ENCODE measurements around the gene ADCY1. TPM values are rescaled to one million over a fixed set of nuclear protein-coding genes. Genes with fewer than 3 reads are reported as not detected.

ADCY1 gene
- total RNA-seq, 6 experiments from 2014 or later = 0.20 TPM; not detected in 5

DNA sequence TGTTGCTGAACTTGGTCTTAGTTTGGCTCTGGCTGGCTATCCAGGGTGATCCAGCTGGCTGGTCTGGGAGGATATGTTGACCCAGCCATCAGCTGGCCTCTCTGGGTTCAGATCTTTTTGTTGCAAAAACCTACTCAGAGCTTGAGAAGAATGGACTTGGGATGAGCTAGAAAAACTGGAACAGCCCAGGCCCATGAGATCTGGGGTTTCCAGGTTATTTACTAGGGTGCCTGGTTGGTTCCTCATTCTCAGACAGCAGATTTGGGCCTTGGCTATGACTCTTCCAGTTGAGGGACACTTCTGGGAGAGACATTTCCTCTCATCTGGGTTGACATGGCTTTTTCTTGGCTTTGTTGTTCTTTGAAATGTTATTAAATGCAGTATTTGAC is 116.6 kb downstream of the ADCY1 start:
- peaks cover 2% of the 10 kb centered on the region; the same call in 1 of the 2 replicates for H3K27me3 Mint-ChIP-seq (ENCODE audit: insufficient read depth)
- no peak for DNase-seq
- H3K4me3 Mint-ChIP-seq = no peak overlapping the region
- no peaks in the 10 kb centered on the region for H3K36me3 Mint-ChIP-seq (ENCODE audit: low read depth)
- H3K4me1 Mint-ChIP-seq (ENCODE audit: low read depth) = peaks cover 23% of the 10 kb centered on the region
- no peaks in the 10 kb centered on the region for H3K9me3 Mint-ChIP-seq
- TF ChIP-seq, protein P1, sequence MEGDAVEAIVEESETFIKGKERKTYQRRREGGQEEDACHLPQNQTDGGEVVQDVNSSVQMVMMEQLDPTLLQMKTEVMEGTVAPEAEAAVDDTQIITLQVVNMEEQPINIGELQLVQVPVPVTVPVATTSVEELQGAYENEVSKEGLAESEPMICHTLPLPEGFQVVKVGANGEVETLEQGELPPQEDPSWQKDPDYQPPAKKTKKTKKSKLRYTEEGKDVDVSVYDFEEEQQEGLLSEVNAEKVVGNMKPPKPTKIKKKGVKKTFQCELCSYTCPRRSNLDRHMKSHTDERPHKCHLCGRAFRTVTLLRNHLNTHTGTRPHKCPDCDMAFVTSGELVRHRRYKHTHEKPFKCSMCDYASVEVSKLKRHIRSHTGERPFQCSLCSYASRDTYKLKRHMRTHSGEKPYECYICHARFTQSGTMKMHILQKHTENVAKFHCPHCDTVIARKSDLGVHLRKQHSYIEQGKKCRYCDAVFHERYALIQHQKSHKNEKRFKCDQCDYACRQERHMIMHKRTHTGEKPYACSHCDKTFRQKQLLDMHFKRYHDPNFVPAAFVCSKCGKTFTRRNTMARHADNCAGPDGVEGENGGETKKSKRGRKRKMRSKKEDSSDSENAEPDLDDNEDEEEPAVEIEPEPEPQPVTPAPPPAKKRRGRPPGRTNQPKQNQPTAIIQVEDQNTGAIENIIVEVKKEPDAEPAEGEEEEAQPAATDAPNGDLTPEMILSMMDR (IDR thresholded peaks at IDR 0.05) = no peak
- no peak overlapping the region for H3K27ac Mint-ChIP-seq

DNA sequence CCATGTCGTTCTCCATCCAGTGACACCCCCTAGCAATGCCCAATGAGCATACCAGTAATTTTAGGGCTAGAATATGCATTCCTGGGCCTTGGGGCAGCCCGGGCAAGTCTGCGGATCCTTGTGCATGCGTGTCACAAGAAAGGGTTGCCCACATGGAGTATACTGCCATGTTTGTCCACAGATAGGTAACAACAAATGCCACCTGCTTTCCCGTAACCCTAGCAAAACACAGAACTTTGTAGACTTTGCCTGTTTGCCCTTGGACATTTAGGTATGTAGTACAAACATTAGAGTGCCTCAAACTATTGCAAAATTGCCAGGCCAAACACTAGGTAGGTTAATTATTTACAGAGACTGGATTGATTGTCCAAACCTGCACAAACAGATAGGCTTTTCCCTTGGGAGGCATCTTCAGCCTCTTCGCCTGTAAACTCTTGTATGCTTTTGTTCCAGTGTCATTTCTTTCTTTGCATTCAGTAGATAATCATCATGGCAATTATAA is 117.0 kb downstream of the ADCY1 start:
- Mint-ChIP-seq H3K27me3 (ENCODE audit: insufficient read depth) (peaks cover 2% of the 10 kb centered on the region; the same call in 1 of the 2 replicates), H3K36me3 (ENCODE audit: low read depth) (no peaks in the 10 kb centered on the region), H3K4me1 (ENCODE audit: low read depth) (peaks cover 23% of the 10 kb centered on the region), H3K27ac (no peak overlapping the region), H3K9me3 (no peaks in the 10 kb centered on the region), H3K4me3 (no peak overlapping the region)
- TF ChIP-seq, protein P1 (IDR thresholded peaks at IDR 0.05) = no peak
- DNase-seq = no peak

DNA sequence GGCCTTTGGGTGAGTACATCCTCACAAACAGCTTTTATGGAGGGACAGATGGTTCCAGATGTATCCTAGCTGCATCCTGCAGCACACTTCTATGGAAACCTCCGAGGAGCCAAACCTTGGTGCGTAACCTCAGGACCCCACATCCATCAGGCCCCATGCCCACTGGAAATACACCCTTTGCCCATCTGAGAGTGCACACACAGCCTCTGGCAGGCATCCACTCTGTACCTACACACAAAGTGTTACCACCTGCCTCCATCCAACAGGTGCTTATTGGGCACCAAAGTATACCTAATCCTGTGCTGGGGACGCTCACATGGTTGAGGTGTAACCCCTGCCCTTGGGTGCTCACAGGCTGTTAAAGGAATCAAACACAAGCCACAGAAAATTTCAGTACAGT is 117.9 kb downstream of the ADCY1 start:
- DNase-seq = no peak
- Mint-ChIP-seq H3K9me3 (no peaks in the 10 kb centered on the region), H3K4me3 (no peak overlapping the region), H3K36me3 (ENCODE audit: low read depth) (no peaks in the 10 kb centered on the region), H3K27me3 (ENCODE audit: insufficient read depth) (peaks cover 2% of the 10 kb centered on the region; the same call in 1 of the 2 replicates), H3K4me1 (ENCODE audit: low read depth) (peaks cover 23% of the 10 kb centered on the region), H3K27ac (no peak overlapping the region)
- TF ChIP-seq, protein P1 (IDR thresholded peaks at IDR 0.05) = no peak

DNA sequence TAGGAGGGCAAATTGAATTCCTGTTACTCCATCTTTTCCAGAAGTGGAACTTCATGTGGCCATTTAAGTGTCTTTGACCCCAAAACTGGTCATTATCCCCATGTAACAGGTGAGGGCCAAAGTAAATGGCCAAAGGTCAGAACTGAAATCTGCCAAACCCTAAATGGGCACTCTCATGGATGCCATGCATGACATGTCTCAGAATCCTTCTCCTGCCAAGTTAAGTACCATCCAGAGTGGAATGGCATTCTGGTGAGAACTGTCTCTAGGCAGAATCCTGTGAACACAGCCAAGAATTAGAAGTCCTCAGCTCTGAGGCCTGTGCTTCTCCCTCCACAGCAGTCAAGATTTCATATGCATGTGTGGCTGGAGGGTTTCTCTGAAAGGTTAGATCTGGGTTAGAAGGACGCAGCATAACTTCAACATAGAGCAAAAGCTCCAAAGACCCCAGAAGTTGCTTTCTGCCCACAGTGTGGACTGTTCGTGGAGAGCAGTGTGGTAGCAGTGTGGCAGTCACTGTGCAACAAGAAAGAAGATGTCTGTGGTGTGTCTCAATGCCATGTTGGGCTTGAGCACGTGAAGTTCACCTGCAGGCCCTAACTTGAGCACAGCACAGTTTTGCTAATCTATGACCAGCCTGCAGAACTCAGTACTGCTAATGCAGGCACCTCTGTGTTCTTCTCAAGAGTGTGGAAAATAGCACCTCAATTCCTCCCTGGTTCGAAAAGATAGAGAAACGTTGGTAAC is 121.3 kb downstream of the ADCY1 start:
- Mint-ChIP-seq H3K4me1 (ENCODE audit: low read depth) (peaks cover 10% of the 10 kb centered on the region), H3K27ac (no peak overlapping the region), H3K36me3 (ENCODE audit: low read depth) (no peaks in the 10 kb centered on the region), H3K27me3 (ENCODE audit: insufficient read depth) (no peaks in the 10 kb centered on the region; the same call in none of the 2 replicates), H3K4me3 (no peak overlapping the region), H3K9me3 (no peaks in the 10 kb centered on the region)
- no peak for DNase-seq
- TF ChIP-seq, protein P1 (IDR thresholded peaks at IDR 0.05) = no peak

DNA sequence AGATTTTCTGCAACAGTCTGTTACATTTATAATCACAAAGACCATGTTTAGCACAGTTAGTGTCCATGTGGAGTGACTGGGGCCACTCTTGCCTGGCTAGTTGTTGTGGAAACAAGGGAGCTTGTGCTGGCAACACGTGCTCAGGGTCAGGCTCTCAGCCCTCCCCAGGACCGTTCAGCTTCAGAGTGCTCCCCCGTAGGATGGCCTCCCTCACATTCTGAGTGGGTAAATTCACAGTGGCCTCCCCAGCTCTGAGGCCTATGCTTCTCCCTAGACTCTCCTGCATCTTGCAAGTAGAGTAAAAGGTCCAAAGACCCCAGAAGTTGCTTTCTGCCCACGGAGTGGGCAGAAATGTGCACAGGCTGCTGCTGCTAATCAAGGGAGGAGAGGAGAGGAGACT is 122.3 kb downstream of the ADCY1 start:
- Mint-ChIP-seq H3K27ac (no peak overlapping the region), H3K9me3 (no peaks in the 10 kb centered on the region), H3K36me3 (ENCODE audit: low read depth) (no peaks in the 10 kb centered on the region), H3K27me3 (ENCODE audit: insufficient read depth) (peaks cover 8% of the 10 kb centered on the region), H3K4me1 (ENCODE audit: low read depth) (peaks cover 10% of the 10 kb centered on the region), H3K4me3 (no peak overlapping the region)
- TF ChIP-seq, protein P1 (IDR thresholded peaks at IDR 0.05) = no peak
- DNase-seq = no peak
